Measurements from ENCODE around the gene CYP27A1.

- TF ChIP-seq CTCF (IDR thresholded peaks at IDR 0.05; ENCODE audit: low read length): no peak
- TF ChIP-seq EZH2 (IDR thresholded peaks at IDR 0.05; ENCODE audit: borderline replicate concordance, low read length): no peak
Observed at GRCh38 chr2:218783688-218784087, 1.7 kb downstream of the CYP27A1 start.
